ENCODE data around the gene UQCR11.
A peak's percentile ranks its signal among the peaks of the same experiment; 100 is the strongest.

UQCR11 gene

DNA sequence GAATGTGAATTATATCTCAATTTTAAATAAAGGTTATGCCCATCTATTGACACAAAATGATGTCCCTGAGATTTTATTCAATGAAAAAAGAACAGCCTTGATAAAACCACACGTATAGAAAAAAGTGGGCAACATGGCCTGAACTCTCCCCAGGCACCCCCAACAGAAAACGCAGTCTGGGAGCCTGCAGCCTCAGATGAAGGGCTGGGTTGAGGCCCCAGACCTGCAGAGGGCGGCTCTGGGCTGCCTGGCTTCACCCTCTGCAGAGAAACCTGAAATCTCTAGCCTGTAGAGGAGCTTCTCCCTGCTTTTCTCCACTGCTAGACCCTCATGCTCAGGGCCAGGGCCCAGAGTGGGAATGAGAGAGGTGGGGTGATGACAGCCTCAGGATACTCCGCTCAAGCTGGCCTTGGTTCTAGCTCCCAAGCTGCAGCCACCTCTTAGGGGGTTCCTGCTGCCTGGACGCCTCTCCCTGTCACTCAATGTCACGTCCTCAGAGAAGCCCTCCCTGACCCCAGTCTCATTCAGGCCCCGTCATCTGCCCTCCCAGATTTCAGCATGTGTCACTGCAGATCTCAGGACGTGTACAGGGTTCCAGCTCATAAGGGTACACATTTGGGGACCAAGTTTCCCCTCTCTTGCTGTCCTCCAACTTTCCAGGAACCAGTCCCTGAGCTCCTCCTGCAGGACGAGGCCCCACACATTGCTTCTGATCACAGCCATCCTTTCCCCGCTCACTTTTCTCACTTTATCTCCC, 14.4 kb downstream of the UQCR11 start:
- no peak for DNase-seq (ENCODE audit: low spot score)

DNA sequence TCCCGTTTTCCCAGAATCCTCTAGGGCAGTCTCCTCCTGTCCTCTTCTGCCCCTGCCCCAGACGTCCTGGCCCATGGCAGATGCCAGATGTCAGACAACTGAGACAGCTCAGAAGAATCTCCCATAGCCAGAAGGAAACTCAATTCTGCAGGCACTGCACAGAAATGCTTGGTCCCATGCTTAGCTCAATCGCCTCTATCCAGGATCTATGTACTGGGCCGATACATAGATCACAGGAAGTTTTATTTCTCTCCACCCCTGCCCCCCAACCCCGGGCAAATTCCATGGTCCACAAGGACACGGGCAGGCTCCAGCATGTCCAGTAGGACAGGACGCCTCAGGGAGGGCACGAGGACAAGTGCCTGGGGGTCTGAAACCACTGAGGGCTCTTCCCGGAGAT, 17.4 kb downstream of the UQCR11 start:
- DNase-seq (ENCODE audit: low spot score): no peak

DNA sequence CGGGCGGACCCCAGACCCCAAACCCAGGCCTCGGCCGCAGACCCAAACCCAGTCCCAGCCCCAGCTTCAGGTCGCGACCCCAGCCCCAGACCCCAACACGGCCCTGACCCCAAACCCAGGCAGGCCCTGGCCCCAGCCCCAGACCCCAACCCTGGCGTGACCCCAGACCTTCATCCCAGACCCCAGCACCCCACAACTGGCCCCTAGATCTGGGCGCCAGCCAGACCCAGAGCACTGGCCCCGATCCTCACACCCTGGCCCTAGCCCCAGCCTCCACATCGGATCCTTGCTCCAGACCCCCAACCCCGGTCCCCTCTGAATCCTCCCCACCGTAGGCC, 20.1 kb downstream of the UQCR11 start:
- DNase-seq (ENCODE audit: low spot score): no peak

- no peak for DNase-seq (ENCODE audit: low spot score)
Observed at GRCh38 chr19:1584500-1585242, 20.6 kb downstream of the UQCR11 start.

- no peak for DNase-seq (ENCODE audit: low spot score)
Observed at GRCh38 chr19:1582201-1582600, 23.1 kb downstream of the UQCR11 start.

GRCh38 chr19:1580957-1581356, 24.3 kb downstream of the UQCR11 start:
- DNase-seq (ENCODE audit: low spot score): no peak

- no peak for DNase-seq (ENCODE audit: low spot score)
Observed at GRCh38 chr19:1580382-1580781, 24.9 kb downstream of the UQCR11 start.

DNA sequence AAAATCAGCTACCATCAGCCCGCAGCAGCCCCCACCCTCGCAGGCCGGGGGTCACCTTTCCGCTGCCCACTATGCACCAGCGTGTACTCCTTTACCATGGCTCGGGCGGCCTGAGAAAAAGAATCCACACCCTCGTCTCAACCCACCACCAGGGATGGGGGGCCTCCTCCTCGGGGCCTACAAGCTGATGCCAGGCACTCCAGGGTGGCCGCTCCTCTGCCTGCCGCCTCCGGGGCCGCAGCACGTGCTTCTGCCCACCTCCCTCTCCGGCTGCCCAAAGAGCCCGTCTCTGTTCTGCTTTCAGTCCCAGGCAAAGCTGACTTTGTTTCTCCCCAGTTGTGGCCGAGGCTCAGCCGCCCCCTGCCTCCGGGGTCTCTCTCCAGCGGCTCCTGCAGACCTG, 26.0 kb downstream of the UQCR11 start:
- no peak for DNase-seq (ENCODE audit: low spot score)

DNA sequence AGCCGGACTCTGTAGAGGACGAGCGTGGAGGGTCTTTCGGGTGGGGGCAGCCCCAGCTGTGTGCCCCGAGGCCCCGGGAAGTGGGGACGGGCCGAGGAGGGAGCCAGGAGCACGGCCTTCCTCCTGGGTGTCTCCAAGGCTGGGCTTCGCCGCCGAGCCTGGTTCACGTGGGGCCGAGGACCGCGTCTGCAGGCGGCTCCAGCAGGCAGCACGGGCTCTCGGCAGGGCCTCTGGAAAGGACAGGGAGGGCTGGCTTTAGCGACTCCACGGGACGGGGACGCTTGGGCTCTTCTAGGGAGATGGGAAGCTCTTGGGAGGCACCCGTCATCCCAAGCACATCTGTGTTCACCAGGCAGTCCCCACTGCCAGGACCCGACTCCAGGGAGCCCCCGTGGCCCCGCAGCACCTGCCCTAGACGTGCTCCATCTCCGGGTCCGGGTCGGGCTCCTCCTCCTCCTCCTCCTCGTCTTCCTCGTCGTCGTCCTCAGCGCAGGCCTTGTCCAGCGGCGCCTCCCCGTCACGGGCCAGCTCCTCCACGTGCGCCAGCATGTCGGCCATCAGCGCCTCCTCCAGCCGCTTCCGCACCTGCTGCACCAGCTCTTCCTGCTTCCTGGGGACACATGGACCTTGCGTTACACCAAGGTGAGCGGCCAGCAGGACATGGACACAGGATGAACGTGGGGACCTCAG, 27.2 kb downstream of the UQCR11 start:
- DNase-seq (ENCODE audit: low spot score): no peak

DNA sequence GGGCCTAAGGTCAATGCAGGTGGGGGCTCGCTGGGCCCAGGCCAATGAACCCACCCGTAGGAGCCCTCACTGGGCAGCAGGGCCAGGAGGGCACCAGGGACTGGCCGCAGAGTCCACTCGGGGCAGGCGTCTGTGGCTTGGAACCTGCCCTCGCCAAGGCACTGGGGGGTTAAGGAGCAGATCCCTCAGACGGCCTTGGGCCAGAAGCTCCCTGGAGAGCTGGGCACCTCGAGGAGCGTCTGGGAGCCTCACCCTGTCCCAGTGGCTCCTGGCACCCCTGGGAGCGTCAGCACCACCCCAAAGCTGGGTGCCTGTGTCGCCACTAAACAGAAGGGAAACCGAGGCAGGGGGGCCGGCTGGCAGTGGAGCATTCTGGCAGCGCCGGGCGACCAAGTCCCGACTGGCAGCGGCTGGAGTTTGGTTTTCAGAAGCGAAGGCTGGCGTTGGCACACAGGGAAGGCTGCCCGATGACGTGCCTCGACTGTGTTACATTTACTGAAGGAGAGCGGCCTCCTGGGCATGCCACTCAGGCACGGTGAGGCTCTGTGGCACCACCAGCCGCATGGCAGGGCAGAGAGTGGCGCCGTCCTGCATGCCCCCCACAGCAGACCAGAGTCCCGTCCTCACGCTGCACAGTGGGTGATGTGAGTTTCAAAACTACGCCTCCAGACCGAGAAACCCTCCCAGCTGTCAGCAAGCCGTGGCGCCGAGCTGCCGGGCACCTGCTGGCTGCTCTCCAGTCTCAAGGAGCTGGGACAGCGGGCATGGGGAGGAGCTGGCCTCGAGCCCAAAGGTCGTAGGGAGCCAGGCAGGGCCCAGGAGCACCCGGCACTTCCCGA, 28.0 kb downstream of the UQCR11 start:
- no peak for DNase-seq (ENCODE audit: low spot score)

DNA sequence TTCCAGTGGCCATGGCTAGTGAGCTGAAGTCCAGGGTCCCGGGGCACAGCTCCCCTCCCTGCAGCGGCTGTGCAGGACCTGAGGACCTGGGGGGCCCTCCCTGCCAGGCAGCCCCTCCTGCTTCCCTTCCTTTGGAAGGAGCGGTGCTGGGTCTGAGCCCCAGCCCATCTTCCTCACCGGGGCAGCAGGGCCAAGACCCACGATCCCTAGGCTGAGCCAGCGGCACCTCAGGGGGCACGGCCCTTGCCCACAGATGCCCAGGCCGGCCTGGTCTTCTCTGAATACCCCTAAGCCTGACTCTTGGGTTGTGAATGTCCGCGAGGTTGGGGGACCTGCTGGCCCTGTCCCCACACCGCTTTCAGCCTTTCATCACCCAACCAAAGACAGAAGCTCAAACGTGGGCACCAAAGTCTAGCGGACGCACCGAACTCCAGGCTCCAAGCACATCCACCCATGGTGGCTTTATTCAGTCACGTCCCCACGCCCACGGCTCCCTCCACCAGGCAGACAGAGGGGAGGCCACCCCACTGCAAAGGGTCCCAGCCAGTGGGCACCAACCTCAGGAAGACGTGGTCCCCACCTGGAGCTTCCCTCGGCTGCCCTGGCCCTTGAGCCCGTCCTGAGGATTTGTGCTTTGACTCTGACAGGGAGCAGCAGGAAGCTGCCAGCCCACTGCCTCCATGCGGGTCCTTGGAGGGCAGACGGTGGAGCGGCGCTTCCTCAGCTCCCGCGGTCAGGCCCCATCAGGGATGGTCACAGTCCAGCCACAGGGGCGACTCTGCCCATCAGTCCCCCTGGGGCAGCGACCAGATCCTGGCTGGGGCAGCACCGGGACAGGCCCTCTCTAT, 28.8 kb downstream of the UQCR11 start:
- no peak for DNase-seq (ENCODE audit: low spot score)

DNA sequence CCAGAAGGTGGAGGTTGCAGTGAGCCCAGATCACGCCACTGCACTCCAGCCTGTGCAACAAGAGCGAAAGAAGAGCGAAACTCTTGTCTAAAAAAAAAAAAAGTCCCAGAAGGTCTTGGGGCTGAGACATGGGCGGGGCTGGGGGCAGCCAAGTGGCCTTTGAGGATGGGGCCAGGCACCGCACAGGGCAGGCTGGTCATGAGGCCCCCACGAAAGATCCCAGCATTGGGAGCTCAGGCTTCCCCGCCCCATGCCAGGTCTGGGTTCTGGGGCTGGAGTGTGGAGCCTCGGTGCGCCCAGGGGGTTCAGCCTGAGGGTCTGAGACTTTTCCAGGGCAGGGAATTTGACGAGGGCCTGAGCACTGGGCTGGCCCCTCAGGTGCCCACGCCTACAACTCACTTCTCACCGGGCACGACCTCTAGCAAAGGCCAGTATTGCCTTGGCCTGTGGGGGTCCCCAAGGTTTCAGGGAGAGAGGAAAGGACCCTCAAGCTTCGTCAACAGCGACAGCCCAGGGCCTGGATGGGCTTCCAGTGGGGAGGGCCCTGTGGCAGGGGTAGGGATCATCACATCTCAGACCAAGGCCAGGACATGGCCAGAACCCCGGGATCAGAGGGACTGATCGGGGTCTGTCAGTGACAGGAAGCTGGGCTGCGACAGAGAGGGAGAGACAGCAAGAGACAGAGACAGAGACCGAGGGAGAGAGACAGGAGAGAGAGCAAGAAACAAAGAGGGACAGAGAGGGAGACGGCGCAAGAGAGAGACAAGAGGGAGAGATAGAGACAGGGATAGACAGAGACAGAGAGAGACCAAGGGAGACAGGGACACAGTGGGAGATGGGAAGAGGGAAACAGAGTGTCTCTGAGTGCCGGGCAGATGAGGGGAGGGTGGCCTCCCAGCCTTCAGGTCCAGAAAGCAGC, 29.7 kb downstream of the UQCR11 start:
- DNase-seq (ENCODE audit: low spot score): no peak

DNA sequence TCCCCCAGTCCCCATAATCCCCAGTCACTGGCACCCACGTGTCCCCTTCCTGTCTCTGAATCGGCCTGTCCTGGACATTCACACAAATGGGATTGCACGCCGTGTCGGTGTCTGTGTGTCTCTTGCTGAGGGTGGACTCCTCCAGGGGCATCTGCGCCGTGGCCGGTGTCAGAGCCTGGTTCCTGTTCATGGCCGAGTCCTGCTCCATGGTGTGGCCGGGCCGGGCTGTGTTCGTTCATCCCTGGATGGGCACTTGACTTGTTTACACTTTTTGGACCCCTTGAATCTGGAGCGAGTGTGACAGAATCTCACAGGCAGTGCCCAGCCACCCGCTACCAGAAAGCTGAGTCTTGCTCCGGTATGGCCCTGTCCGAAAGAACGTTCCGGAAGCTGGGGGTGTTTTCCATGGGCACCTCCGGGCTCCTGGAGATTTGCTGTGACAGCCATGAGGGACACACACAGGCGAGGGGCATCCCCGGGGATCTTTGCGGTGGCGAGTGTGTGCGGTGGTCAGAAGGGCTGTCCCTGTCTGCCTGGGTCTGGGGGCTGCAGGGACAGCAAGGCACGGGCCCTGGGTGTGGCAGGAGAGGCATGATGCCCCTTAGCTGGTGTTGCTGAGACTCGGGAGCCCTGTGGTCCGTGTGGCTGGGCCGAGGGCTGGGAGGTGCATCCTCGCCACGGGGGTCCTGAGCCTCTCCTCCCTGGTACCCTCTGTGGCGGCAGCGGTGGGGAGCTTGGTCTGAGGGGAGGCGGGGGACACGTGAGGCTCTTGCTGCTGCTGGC, 30.7 kb downstream of the UQCR11 start:
- no peak for DNase-seq (ENCODE audit: low spot score)

- DNase-seq (ENCODE audit: low spot score): no peak
Observed at GRCh38 chr19:1572795-1573194, 32.5 kb downstream of the UQCR11 start.

- no peak for DNase-seq (ENCODE audit: low spot score)
Observed at GRCh38 chr19:1571358-1571757, 33.9 kb downstream of the UQCR11 start.

DNA sequence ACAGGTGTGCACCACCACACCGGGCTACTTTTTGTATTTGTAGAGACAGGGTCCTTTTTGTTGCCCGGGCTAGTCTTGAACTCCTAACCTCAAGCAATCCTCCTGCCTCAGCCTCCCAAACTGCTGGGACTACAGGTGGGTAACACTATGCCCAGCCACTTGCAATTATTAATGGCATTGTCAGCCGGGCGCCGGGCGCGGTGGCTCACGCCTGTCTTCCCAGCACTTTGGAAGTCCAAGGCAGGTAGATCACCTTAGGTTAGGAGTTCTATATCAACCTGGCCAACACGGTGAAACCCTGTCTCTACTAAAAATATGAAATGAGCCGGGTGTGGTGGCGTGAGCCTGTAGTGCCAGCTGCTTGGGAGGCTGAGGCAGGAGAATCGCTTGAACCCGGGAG, 34.4 kb downstream of the UQCR11 start:
- no peak for DNase-seq (ENCODE audit: low spot score)

DNA sequence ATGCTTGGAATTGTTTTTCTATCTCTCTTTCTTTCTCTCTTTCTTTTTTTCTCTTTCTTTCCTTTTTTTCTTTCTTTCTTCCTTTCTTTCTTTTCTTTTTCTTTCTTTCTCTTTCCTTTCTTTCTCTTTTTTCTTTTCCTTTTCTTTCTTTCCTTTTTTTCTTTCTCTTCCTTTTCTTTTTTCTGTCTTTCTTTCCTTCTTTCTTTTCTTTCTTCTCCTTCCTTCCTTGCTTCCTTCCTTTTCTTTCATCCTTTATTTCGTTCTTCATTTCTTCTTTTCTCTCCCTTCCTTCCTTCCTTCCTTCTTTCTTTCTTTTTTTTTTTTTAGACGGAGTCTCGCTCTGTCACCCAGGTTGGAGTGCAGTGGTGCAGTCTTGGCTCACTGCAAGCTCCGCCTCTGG, 35.3 kb downstream of the UQCR11 start:
- no peak for DNase-seq (ENCODE audit: low spot score)

DNA sequence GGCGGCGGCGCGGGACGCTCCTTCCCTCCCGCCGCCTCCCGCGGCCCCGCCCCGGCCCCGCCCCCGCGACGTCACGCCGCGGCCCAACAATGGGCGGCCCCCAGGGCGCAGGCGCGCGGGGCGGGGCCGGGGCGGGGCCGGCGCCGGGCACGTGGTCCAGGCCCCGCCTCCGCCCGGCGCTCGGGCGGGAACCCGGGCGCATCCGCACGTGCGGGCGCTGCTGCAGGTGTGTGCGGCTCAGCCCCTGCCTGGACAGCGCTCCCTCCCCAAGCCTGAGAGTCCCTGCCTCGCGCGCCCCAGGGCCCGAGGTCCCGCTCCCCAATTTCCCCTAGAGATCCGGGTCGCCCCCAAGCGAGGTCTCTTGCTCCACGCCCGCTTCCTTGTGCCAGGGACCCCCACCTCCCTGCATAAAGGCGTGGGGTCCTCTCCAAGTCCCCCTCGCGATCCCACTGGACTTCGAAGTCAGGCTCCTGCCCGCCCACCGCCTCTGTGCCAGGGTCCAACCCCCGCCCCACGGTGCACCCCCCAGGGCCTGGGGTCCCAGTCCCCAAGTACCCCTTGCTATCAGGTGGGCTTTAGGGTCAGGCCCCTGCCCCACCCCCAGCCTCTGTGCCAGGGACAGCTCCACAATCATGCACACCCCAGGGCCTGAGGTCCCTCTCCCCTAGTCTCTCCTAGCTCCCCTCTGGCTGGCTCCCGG, 36.8 kb downstream of the UQCR11 start, which contains the start of gene MEX3D:
MEX3D (minus strand) TSS at position 6 of the 700 bp plus-strand sequence. CDS start 267 bp downstream, outside the sequence.
- DNase-seq (ENCODE audit: low spot score): peak; percentile 70

- DNase-seq (ENCODE audit: low spot score): no peak
Observed at GRCh38 chr19:1567848-1568227, 37.4 kb downstream of the UQCR11 start.
